GM18951 (cell line): ENCODE results near the gene DDX41.

Experiments used
- POLR2A ChIP-seq: IDR thresholded peaks from 4 replicates; pipeline ENCODE4 v1.6.1; 2011; ENCODE audit warnings: mild to moderate bottlenecking; ENCODE audit not compliant: insufficient read length, insufficient read depth; ENCODE audit errors: extremely low read depth
- in situ Hi-C: fragments of 300-500 bp; cut with MboI; formaldehyde crosslinking; loops from one replicate; pipeline ENCODE4 v1.12.0; 2022; ENCODE audit warnings: low sequenced_read_pairs, mixed read lengths, inconsistent platforms; ENCODE audit not compliant: unreplicated experiment

The DDX41 gene

DNA sequence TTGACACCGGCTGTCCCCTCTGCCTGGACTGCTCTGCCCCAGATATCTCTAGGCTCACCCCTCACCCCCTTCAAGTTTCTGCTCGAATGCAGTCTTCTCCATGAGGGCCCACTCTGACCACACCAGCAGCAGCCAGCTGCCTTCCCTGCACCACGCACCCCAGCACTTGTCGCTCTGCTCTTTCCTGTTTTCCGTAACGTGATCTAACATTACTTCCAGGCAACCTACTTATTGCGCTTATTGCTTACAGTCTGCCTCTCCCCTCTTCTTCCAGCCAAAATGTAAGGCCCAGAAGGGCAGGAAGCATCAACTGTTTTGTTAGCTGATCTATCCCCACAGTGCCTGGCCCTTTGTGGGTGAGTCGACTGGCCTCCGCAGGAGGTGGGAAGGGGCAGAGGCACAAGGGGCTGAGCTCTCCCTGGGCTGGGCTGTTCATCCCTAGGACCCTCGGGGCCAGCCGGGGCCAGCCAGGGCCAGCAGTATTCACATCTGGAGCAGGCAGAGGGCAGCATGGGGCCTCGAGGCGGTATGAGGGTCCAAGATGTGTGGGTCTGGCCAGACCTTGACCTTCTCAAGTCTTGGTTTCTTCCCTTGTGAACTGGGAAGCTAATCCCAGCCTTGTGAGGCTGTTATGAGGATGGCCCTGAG, 31.7 kb downstream of the DDX41 start:
- no peak for TF ChIP-seq POLR2A
- in situ Hi-C loops = no loop called here

- in situ Hi-C loops = no loop called here
- TF ChIP-seq POLR2A = no peak
Measured at GRCh38 chr5:177483994-177484901, 32.5 kb downstream of the DDX41 start.

DNA sequence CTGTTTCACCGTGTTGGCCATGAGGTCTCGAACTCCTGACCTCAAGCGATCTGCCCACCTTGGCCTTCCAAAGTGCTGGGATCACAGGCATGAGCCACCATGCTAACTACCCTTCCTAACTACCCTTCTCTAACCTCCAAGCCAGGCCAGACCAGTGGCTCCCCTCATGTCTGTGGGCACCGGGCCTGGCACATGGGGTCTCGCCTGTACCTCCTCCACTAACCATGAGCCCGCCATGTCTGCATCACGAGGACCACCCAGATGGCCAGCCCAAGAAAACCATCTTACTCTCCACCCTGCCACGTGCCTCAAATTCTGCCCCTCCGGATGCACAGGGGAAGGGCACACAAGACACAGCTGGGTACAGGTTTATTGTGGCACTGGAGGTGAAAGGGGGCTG, 33.7 kb downstream of the DDX41 start:
- in situ Hi-C loops = no loop called here

DNA sequence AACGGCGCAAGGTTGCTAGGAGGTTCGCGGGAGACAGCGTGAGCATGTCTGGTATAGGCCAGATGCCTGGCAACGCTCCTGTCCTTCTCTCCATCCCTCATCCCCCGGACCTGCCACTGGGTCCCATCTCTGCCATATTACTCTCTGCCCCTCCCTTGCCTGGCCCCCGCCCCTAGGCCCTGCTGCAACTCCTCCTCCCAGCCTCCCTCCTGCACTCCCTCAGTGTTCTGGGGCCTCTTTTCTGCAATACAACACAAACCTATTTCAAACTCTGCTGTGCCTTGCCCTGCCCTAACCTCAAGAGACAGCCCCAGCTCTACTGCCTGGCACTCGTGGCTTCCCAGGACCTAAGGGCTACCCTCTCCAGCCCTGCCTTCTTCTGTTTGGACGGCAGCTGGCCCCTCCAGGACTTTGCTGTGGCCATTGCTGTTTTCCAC, 34.4 kb downstream of the DDX41 start:
- in situ Hi-C loops = no loop called here

More for the DNA sequence above, 33.7 kb downstream of the DDX41 start:
- TF ChIP-seq POLR2A = no peak

DNA sequence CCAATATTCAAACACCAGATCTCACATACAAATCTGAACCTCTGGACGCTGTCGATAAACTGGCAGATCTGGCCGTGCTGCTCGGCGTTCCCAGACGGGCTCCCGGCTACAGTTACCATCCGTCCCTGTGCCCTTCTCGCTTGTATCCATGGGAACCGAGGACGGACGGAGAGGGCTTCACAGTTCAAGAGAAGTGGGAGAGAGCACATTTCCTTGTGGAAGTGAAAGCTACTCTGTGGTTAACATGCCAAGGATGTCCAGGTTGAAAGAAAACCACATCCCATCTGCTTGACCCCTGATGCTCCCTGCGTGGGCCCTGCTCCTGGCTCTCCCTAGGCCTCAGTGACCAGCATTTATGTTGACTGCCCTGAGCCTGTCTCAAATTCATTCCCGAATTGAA, 37.0 kb downstream of the DDX41 start:
- in situ Hi-C loops = no loop called here
- no peak for TF ChIP-seq POLR2A

More for the DNA sequence above, 34.4 kb downstream of the DDX41 start:
- TF ChIP-seq POLR2A = no peak

- TF ChIP-seq POLR2A = no peak
- in situ Hi-C loops = no loop called here
Measured at GRCh38 chr5:177478711-177479646, 37.8 kb downstream of the DDX41 start.

DNA sequence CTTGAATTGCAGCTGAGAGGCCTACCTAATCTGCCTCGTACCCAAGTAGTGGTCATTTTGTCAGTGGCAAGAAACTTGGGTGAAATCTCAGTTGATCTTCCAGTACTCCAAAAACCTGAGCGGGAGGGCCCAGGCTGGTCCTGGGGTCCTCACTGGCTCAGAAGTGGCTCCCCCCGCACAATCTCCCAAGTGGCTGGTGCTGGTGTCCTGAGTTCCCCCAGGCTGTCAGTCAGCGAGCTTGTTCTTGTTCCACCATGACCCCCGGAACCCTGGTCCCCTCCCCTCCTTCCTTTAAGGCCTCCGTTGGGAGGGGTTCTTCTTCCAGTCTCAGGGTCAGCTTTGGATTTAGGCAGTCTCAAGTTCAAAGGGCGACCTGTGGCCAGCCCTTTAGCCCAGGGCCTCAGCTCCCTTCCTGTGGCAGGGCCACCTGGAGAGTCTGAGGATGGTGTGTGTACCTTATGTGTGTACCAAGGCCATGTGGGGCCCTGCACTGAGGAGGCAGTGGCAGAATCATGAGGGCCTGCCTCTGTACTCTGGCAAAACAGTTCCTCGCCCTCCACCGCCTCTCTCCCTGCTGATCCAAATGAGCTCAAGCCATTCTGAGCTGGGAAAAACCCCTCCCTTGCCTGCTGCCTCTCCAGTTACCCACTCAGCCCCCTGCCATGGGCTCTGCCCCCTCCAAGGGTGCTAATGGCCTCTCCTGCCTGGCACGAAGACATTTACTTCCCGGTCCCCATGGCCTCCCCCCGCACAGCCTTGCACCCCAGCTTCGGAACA, 38.9 kb downstream of the DDX41 start:
- in situ Hi-C loops = no loop called here
- TF ChIP-seq POLR2A = no peak

- no peak for TF ChIP-seq POLR2A
- in situ Hi-C loops = no loop called here
Measured at GRCh38 chr5:177476531-177477233, 40.1 kb downstream of the DDX41 start.

- in situ Hi-C loops = no loop called here
- TF ChIP-seq POLR2A = no peak
Measured at GRCh38 chr5:177475563-177476427, 41.0 kb downstream of the DDX41 start.

DNA sequence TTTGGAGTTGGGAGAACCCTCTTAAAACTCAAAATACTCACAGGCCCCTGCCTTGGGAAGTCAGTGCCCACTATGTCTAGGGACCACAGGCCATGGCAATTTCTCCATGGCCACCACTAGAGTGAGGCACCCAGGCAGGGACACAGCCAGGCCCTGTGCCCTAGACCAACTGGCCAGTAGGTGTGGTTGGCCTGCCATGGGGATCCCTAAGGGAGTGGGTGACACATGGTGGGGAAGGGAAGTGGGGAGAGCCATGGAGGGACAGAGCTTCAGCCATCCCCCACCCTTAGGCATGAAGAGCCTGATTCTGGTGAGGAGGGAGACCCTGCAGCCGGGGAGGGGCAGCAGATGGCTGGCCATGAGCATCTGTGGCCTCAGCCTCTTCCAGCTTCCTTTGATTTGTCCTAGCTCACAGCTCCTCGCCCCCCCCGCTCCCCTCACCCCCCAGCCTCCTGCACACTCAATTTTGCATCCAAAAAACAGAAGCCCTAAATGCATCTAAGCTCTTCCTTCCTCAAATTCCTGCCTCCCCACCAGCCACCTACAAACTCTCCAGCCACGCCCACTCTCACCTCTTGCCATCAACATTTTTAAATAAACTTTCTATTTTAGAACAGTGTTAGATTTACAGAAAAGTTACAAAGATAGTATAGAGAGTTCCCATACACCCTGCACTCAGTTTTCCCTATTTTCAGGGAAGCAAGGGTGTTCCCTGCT, 41.8 kb downstream of the DDX41 start:
- in situ Hi-C loops = no loop called here

More for the DNA sequence above, 41.8 kb downstream of the DDX41 start:
- TF ChIP-seq POLR2A = no peak
